ENCODE data around the gene RASGEF1C.

RASGEF1C gene

DNA sequence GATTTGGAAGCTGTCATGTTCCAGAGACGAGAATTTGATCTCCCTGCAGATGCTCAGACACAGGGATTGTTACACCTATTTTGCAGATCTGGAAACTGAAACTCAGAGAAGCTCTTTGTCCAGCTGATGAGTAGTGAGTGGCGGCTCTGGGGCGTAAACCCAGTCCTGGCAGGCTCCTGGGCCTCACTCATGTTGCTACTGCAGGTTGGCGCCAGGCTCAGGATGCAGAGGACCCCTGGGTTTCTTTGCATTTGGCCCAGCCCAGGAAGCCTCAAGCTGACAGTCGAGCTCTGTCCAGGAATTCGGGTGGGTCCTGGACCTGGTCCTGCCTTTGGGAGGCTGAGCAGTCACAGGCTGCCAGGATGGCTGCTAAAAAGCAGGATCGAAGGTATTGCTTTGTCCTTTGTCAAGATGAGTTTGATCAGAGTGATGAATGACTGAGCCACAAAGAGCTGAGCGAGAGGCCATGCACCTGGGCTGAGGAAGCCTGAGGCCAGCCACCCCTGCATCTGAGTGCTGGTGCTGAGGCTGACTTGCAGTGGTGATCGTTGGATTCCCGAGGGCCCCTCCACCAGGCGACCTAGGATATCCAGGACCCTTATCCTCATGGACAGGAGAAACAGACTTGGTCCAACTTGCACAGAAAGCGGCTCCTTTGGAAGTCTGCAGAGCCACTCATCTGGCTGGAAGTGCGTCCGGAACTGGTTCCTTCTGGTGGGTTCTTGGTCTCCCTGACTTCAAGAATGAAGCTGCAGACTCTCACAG lies 129.1 kb downstream of the RASGEF1C start:
- no peak for DNase-seq

DNA sequence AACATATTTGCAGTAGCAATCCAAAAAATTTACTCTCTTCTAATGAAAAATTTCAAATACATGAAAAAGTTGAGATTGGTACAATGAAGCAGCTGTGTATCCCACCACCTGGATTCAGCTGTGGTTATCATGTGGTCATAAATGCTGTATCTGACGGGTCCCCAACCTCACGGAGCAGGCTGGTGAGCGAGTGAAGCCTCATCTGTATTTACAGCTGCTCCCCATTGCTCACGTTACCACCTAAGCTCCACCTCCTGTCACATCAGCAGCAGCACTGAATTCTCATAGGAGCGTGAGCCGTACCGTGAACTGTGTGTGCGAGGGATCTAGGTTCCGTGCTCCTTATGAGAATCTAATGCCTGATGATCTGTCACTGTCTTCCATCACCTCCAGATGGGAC lies 130.7 kb downstream of the RASGEF1C start:
- DNase-seq, result no peak

DNA sequence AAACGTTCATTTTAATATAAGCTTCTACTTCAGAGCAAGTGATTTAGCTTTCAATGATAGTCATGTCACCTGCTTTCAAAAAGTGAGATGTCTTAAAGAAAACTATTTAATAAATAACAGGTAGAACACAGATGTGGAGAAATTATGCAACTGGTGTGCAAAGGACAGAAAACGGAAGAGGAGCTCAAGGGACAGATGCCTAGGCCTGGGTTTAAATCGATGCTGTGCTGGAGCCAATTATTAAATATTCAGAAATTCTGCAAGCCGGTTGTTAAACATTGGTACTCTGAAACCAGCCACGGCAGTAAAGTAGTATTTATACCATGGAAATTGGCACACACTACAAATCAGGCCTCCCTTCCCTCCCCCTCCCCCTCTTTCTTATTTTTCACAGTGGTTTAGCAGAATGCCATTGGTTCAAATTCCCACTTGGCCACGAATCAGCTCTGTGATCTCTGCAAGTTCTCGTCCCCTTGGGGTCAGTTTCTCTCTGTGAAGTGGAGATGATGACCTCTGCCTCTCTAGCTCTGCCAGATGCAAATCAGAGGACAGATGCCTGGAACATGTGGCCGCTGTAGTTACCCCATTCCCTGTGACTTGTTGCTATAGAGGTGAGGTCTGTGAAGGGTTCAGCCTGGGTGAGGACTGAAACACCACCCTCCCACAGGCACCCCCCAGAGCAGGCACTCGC lies 131.3 kb downstream of the RASGEF1C start:
- no peak for DNase-seq

DNA sequence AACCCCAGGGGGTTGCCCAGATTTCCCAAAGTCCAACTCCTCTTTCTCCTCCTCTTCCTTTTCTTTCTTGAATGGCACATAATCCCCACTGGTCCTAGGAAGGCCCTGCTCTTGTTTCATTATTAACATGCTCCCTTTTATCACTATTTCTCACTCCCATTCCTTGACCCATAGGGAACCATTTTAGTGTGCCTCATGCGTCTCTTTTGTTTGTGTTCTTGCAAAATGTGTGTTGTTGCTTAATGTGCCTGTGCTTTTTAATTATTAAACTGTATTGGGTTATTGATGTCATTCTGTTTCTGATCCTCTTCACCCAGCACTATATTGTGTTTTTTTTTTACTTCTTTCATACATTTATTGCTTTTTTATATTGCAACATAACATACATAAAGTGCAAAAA lies 133.3 kb downstream of the RASGEF1C start:
- DNase-seq, result no peak

DNA sequence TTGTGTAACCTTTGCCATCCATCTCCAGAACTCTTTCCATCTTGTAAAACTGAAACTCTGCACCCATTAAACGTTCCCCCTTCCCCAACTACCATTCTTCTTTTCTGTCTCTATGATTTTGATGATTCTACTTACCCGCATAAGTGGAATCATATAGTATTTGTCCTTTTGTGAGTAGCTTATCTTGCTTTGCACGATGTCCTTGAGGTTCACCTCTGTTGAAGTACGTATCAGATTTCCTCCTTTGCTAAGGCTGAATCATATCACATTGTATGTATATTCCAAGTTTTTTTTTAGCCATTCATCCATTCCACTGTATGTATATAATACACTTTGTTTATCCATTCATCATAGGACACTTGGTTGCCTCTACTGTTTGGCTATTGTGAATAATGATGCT lies 134.5 kb downstream of the RASGEF1C start:
- DNase-seq, result no peak

DNA sequence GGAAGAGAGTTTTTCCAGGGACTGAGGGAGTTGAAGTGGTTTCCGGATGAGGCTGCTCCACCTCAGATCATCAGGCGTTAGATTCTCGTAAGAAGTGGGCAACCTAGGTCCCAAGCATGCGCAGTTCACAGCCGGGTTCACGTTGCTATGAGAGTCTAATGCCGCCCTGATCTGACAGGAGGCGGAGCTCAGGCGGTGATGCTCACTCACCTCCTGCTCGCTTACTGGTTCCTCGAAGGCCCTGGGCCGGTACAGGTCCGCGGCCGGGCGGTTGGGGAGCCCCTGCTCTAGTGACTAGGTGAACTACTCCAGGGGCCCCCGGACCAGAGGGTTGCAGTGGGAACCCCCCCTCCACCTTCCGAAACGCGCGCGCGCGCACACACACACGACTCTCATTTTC lies 136.5 kb downstream of the RASGEF1C start:
- no peak for DNase-seq

DNA sequence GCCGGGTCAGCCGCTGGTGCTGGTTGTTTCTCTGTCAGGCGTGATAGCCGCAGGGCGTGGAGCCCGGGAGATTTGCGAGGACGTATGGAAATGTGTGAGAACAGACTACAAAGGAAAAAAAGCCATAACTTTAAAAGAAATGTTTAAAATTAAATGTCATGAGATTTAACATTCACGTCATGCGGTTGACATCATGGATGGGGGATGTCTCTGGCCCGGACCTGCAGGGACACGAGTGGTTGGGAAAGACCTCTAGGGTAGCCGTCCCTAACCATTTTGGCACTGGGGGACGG lies 136.8 kb downstream of the RASGEF1C start:
- DNase-seq, result no peak

DNA sequence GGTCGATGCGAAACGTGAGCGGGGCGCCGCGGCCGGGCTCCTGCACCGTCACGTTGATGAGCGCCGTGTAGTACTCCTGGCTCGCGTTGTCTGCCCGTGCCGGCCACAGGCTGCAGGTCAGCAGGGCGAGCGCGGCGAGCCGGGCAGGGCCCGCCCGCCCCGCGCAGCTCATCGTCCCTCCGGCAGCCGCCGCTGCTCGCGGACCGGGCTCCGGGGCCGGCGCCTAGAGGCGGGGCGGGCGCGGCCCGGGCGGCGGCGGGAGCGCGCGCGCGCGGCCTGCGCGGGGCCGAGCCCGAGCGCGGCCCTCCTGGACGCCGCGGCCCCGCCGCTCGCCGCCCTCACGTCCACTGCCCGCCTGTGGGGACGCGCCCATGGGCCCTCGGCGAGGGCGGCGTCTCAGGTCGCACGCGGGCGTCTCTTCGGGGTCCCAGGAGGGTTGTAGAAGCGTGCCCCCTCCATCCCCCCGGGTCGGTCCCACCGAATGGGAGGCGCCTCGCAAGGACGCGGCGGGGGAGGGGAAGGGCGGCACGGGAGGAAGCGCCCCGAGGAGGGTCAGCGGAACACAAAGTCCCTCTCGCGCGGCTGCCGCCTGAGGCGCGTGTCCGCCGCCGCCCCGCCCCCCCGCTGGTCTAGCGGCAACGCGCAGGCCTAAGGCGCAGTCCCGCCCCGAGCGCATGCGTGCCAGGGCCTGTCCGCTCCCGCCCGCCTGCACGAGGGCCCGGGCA lies 137.3 kb downstream of the RASGEF1C start, which contains the start of gene RNF130:
TSS of gene RNF130 (minus strand) at position 229 of the 725 bp plus-strand sequence. CDS start at position 172, 57 bp downstream.
- peak; percentile 84 for DNase-seq

DNA sequence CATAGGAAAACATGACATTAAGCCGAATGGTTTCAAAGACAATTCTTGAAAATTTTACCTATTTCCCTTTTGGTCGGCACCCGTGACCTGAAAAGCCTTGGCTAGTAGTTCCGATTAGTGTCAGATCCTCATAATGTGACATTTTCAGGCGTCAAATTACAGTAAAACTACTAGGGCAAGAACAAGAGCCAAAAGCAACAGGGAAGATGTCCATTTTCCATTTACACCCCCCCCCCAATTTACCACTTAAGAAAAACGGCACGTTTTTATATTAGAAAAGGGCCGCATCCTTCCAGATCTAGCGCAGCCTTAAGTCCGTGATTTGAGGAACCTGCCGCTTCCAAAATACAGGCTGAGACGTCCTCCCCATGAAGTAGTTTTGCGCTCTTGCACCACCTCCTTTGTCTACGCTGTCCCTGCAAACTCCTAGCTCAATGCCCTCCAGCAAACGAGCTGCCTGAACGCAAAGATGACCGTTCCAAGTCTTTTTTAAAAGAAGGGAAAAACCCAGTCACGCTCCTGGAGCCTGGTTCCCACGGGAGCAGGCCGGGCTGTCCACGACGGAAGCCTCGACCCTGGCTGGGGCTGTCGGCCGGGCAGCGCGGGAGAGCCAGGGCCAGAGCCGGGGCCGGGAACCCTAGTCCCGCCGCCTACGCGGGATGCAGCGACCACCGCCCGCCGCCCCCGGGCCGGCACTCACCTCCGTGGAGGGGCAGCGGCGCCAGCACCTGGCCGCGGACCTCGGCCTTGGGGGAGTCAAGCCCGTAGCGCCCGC lies 138.1 kb downstream of the RASGEF1C start:
- no peak for DNase-seq

DNA sequence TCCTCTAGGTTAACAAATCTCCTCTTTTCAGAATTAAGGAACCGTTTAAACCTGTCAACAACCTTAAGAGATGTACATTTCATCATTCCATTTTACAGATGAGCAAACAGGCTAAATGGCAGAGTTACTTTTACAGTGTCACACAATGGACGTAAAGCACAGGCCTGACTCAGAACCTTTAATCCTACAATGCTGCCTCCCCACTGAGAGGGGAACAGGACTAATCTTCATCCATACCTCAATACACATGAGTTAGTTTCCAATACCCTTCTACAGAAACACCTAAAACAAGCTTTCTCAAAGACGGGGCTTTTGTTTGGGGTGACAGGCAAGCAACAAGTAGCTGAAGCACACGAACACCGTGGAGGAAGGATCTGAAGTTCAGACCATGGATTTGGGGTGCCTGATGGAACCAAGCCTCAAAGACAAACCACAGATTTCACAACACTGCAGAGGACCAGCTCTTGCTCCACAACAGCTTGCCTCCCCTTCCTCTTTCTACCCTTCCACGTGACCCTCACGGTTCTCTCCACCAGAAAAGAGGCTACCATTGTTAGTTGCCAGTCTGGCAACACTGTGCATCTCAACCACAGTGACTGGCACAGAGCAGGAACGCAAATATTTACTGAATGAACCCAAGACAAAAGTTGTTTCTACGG lies 139.3 kb downstream of the RASGEF1C start:
- no peak for DNase-seq

DNA sequence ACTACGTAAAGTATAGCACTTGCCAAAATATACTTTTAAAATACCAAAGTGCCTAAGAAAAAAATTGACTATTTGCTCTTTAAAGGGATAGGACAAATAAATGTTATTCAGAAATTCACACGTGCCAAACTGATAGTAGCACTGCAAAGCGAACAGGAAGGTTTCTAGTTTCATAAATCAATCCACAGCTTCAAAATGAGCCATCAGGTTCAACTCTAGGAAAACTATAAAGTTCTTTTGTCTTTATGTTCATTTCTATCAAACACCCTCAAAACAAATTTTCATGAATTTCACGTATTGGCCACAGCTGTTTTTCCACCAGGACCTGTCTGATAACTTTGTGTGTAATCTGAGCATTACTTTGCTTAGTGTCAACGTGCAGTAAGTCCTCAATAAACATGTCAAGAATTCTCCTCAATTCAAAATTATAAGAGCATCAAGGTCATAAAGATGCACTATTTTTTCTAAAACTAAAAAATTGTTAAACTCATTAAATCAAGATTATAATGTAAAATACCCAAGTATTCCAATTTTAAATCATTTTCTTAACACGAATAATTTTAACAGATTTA lies 140.4 kb downstream of the RASGEF1C start:
- DNase-seq, result no peak

DNA sequence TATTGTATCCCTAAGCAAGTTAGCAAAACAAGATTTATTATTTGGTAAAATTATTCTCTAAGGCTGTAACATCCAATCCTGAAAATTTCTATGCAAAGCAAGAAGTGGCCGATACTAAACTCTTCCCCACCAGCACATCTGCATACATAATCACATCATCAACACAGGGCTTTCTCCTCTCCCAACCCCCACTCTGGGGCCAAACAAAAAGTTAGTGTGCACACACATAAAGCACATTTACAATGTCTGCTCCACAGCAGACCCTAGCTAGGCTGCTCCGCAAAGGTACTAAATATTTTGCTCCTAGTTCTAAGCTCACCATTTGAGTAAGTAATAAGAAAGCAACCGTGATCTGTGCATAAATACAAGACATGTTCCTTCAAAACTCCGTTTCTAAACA lies 141.0 kb downstream of the RASGEF1C start:
- no peak for DNase-seq

DNA sequence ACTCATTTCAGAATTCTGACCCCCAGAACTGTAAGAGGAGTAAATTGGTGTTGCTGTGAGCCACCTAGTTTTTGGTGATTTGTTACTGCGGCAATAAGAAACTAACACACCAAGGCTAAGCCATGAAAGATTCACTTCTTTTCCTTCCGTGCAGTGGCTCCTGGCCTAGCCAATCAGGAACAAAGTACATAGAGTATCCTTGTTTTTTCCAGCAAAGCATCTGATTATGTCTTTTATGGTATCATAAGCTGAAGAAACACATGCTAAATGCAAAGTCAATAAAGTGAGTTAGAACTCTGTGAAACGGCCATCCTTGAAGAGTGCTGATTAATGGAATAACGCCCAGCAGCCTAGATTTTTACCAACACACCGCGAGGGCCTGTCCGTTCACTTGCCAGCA lies 148.8 kb downstream of the RASGEF1C start:
- DNase-seq, result no peak

DNA sequence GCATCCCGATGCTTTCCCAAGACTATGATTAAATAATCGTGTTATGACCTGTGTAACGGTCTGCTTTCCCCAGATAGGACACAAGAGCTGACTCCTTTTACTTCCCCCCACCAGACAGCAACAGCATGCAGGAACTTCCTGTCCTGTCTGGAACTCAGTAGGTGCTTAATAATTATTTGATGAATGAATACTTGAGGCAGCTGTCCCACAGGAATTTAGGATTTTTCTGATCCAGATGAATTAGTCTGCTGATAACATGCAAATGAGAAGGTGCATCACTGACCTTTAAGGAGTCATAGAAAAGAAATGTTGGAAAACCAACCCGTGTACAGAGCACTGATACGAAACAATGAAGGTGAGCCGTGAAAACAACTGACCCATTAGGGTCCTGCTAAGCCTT lies 149.7 kb downstream of the RASGEF1C start:
- DNase-seq, result no peak

DNA sequence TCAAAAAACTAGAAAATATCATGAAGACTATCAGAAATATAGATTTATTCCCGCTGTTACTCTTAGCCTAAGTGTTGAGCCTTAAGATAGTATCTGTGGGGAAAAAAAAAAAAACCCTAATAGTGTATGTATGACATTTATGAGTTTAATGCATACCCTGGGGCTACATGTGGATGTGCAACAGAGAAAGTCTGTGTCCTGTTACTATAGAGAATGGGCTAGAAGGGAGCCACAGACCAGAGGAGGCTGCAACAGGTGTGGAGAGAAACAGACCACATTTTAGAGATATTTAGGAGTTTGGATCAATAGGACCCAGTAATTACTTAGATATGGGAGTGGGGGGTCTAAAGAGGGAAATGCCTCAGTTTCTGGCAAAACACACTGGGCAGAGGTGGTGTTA lies 152.9 kb downstream of the RASGEF1C start:
- no peak for DNase-seq

DNA sequence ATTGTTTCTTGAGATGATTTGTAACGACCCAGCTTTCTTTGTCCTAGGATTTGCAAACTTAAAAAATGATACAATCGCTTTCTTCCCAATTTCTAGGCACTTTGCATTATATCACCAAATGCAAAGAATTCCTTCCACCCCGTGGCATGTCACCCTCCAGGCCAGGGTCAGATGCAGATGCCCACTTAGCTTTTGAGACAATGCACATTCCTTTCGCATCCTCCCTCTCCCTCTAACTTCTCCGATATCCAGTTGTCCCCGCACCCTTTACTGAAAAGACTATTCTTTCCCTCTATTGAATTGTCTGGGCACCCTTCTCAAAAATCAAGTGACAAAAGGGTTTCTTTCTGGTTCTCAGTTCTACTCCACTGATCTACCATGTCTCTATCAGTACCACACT lies 154.8 kb downstream of the RASGEF1C start:
- DNase-seq, result no peak

DNA sequence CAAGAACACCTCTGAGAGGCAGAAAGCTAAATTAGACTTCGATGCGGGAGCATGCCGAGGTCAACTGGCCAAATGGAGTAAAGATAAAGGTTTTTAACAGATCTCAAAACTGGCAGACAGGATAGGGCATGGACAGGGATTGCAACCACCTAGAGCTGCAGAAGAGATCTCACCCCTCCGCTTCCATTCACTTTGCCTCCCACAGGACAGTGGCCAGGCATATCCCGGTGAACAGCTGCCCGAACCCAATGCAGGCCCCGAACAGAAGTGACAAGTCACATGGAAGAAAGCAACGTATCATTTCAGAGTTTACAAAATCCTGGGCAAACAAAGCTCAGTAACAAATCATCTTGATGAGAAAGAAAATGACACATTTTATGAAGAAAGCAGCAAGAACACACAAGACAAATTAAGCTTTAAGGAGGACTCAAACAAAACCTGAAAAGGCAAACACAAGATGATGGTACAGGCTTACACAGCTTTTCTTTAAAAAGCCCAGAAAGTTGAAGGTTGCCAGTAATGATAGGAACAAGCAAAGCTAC lies 155.9 kb downstream of the RASGEF1C start:
- no peak for DNase-seq

DNA sequence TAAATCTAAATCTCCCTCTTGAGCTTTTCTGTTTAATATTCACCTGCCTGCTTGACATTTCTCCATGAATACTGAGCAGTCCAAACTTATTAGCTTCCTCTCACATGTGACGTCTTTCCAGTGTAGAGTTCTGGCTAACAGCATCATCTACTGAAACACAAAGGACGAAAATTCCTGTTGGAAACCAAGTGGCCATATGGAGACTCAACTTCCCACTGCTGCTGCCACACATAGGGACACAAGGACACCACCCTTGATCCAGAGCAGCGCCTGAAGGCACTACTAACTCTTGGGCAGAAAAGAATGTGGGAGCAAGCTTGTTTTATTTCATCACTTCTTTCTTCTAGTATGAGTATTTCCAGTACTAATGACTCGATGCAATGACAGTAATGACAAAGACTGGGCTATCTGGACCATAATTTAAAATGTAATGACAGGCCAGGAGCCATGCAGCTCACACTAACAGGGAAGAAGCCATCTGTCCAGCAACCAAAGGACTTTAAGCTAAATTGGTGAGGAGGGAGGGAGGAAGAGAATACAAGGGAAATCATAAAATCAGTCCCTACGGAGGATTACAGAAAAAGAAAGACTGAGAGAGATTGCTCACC lies 156.7 kb downstream of the RASGEF1C start:
- DNase-seq, result no peak
